Mucosa of descending colon (tissue), 3 donors: ENCODE measurements around the gene UNC13B. TPM values are rescaled to one million over a fixed set of nuclear protein-coding genes. Genes with fewer than 3 reads are reported as not detected.

Source experiments
- ATAC-seq: fragments of 200-7000 bp; cut with Tn5 transposase; one replicate; pipeline ENCODE4 v1.9.1; 2020; ENCODE audit warnings: mild to moderate bottlenecking, moderate library complexity
- DNase-seq, 3 donors: peaks; one replicate each; pipeline ENCODE4 v3.0.0-alpha.2; 2020
- H3K36me3 ChIP-seq: fragments of 200-600 bp; one replicate; pipeline ENCODE4 v1.8.0; 2021; ENCODE audit warnings: low read depth, mild to moderate bottlenecking
- H3K4me1 ChIP-seq: fragments of 200-600 bp; one replicate; pipeline ENCODE4 v1.8.0; 2021; ENCODE audit warnings: low read depth, mild to moderate bottlenecking
- H3K4me3 ChIP-seq: fragments of 200-600 bp; one replicate; pipeline ENCODE4 v1.8.0; 2021; ENCODE audit warnings: mild to moderate bottlenecking
- H3K9me3 ChIP-seq: fragments of 200-600 bp; one replicate; pipeline ENCODE4 v1.8.0; 2021; ENCODE audit warnings: mild to moderate bottlenecking
- intact Hi-C, 2 donors: fragments of 100-400 bp; cut with DNase I in 1 of 2; cut with micrococcal nuclease in 1 of 2; formaldehyde crosslinking; loops; one replicate each; pipeline versions ENCODE4 v1.11.0 to v1.11.1; 2022; cut with DNase I, micrococcal nuclease
- total RNA-seq, 3 donors: library from RNA; stranded (reverse); fragmentation: NEBNext Ultra II Directional in 2 of 3; extraction: Animal tissue kit (Norgen Biotek cat#: 25700) in 2 of 3; gene quantifications; one replicate each; pipeline versions ENCODE4 v1.2.1 to v1.2.4, GENCODE V29; 2021 to 2023
- TF ChIP-seq, protein P1 (sequence below): fragments of 200-600 bp; IDR thresholded peaks from one replicate; pipeline ENCODE4 v1.8.0; 2022; ENCODE audit warnings: antibody characterized with exemption, mild to moderate bottlenecking
- donor health status: DM: no; HTN: no; CAD: no; lungs with moderate emphysema.
- donor health status: DM: no; HTN: no; CAD: no.
- donor health status: DM: no; HTN: yes; CAD: no.

Gene UNC13B
- total RNA-seq, 3 donors from 2014 or later = 42.9 to 68.2 (median 50.9) TPM

- ATAC-seq (no peak), DNase-seq (no peak)
- Histone ChIP-seq H3K4me3 (no peak overlapping the region), H3K4me1 (no peaks in the 10 kb centered on the region), H3K9me3 (peaks cover 37% of the 10 kb centered on the region), H3K36me3 (no peaks in the 10 kb centered on the region)
- intact Hi-C loops = no loop called here
- TF ChIP-seq, protein P1, sequence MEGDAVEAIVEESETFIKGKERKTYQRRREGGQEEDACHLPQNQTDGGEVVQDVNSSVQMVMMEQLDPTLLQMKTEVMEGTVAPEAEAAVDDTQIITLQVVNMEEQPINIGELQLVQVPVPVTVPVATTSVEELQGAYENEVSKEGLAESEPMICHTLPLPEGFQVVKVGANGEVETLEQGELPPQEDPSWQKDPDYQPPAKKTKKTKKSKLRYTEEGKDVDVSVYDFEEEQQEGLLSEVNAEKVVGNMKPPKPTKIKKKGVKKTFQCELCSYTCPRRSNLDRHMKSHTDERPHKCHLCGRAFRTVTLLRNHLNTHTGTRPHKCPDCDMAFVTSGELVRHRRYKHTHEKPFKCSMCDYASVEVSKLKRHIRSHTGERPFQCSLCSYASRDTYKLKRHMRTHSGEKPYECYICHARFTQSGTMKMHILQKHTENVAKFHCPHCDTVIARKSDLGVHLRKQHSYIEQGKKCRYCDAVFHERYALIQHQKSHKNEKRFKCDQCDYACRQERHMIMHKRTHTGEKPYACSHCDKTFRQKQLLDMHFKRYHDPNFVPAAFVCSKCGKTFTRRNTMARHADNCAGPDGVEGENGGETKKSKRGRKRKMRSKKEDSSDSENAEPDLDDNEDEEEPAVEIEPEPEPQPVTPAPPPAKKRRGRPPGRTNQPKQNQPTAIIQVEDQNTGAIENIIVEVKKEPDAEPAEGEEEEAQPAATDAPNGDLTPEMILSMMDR = no peak
These were observed 41.7 kb downstream of the UNC13B start for GRCh38 chr9:35203528-35203927.

DNA sequence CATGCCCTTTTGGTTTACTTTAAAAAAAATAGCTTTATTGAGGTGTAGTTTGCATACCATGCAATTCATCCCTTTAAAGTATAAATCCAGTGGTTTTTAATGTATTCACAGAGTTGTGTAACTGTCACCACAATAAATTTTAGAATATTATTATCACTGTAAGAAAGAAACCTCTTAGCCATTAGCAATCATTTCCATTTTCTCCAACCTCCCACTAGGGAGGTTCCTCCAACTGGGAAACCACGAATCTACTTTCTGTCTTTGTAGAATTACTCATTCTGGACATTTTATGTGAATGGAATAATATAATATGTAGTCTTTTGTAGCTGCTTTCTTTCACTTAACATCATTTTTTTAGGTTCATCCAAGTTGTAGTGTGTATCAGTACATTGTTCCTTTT lies 43.5 kb downstream of the UNC13B start:
- Histone ChIP-seq H3K36me3 (no peaks in the 10 kb centered on the region), H3K4me1 (no peaks in the 10 kb centered on the region), H3K4me3 (no peak overlapping the region), H3K9me3 (peaks cover 34% of the 10 kb centered on the region)
- intact Hi-C loops = no loop called here
- ATAC-seq (no peak), DNase-seq (no peak)
- TF ChIP-seq, protein P1 = no peak

GRCh38 chr9:35211854-35212253 lies 50.0 kb downstream of the UNC13B start:
- TF ChIP-seq, protein P1 = no peak
- H3K9me3 ChIP-seq = no peaks in the 10 kb centered on the region
- intact Hi-C loops = no loop called here
- H3K4me1 ChIP-seq = no peaks in the 10 kb centered on the region
- no peaks in the 10 kb centered on the region for H3K36me3 ChIP-seq
- no peak overlapping the region for H3K4me3 ChIP-seq
- DNase-seq = no peak
- ATAC-seq = no peak

GRCh38 chr9:35220659-35221338 lies 59.0 kb downstream of the UNC13B start:
- no peaks in the 10 kb centered on the region for H3K4me1 ChIP-seq
- intact Hi-C loops = no loop called here
- H3K36me3 ChIP-seq = no peaks in the 10 kb centered on the region
- H3K4me3 ChIP-seq = no peak overlapping the region
- DNase-seq = no peak
- TF ChIP-seq, protein P1 = no peak
- no peak for ATAC-seq
- peaks cover 6% of the 10 kb centered on the region for H3K9me3 ChIP-seq

GRCh38 chr9:35225677-35226076 lies 63.9 kb downstream of the UNC13B start:
- intact Hi-C loops = no loop called here
- no peak overlapping the region for H3K4me3 ChIP-seq
- DNase-seq (no peak), ATAC-seq (no peak)
- H3K4me1 ChIP-seq = no peaks in the 10 kb centered on the region
- H3K9me3 ChIP-seq = peaks cover 6% of the 10 kb centered on the region
- TF ChIP-seq, protein P1 = no peak
- no peaks in the 10 kb centered on the region for H3K36me3 ChIP-seq

DNA sequence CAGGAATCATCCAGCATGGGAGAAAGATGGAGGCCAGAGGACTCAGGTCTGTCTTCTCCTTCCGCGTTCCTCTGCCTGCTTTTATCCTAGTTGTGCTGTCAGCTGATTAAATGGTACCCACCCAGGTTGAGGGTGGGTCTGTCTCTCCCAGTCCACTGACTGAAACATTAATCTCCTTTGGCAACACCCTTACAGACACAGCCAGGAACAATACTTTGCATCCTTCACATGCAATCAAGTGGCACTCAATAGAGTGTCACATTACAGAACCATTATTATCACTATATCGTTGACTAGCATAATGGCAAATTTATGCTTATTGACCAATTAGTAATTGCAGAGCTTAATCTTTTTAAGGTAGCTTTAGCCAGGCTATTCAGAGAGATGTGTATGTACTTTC lies 64.8 kb downstream of the UNC13B start:
- no peak for DNase-seq
- TF ChIP-seq, protein P1 = no peak
- Histone ChIP-seq H3K4me3 (no peak overlapping the region), H3K4me1 (no peaks in the 10 kb centered on the region), H3K36me3 (no peaks in the 10 kb centered on the region), H3K9me3 (peaks cover 6% of the 10 kb centered on the region)
- intact Hi-C loops = no loop called here
- ATAC-seq = no peak
